ENCODE data around the gene LTF.

DNA sequence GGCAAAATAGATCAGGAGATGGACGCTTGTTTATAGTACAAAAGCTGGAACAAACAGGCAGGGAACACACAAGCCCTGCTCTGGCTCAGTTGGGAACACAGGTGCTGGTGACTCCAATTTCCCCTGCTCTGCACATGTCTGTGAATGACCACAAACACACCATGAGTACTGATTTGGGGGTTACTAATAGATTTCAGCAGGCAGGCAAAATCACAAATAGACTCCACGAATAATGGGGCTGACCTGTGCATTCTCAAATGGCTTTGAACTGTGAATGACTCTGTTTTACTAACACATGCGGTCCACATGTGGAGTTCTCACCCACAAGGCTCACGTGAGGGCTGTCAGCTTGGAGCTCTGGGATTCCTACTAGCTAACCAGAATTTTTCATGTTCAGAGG is 37.0 kb upstream of the LTF start:
- TF ChIP-seq SCRT1 (tag by site-specific recombination; IDR thresholded peaks at IDR 0.05; ENCODE audit: borderline replicate concordance) (no peak), ZNF416 (tag by site-specific recombination; IDR thresholded peaks at IDR 0.05) (no peak)
